DOHH2 (cell line): ENCODE data around the gene PDE2A.

ENCODE experiments used
- CTCF ChIP-seq: fragments of 200-600 bp; sonication (generic); IDR thresholded peaks from one replicate; pipeline ENCODE4 v1.5.1; 2014; ENCODE audit warnings: antibody characterized with exemption, mild to moderate bottlenecking, low read depth, low read length; ENCODE audit not compliant: poor library complexity, severe bottlenecking
- EZH2phosphoT487 ChIP-seq: fragments of 200-600 bp; sonication (generic); IDR thresholded peaks from 2 replicates; pipeline ENCODE4 v1.6.1; 2017; ENCODE audit warnings: borderline replicate concordance, mild to moderate bottlenecking, antibody characterized with exemption, low read length, moderate library complexity, mixed read lengths

GRCh38 chr11:72722050-72722748, 48.0 kb upstream of the PDE2A start:
- TF ChIP-seq CTCF (no peak), EZH2phosphoT487 (no peak)
